ENCODE results near the gene MYO1F. TPM values are rescaled to one million over a fixed set of nuclear protein-coding genes. Genes with fewer than 3 reads are reported as not detected.
"Not testable (repeated sequence)": the region's sequence is repeated elsewhere in the genome, so short reads cannot be mapped to it uniquely, and the experiment has no call there.

The MYO1F gene
- polyA plus RNA-seq, 3 donors = 121 to 707 (median 197) TPM

DNA sequence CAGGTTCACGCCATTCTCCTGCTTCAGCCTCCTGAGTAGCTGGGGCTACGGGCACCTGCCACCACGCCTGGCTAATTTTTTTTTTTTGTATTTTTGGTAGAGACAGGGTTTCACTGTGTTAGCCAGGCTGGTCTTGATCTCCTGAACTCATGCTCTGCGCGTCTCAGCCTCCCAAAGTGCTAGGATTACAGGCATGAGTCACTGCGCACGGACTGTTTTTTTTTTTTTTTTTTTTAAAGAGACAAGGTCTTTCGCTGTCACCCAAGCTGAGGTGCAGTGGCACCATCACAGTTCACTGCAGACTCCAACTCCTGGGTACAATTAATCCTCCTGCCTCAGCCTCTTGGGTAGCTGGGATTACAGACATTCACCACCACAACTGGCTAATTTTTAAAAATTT lies 41.5 kb upstream of the MYO1F start:
- intact Hi-C loops (cut with micrococcal nuclease) = loop anchor here (5.0 to 10.0 kb wide), 2 partner anchors 34 to 76 kb away; partner anchors contain the start of gene ACTL9 (in 1 of the 2)
- Histone ChIP-seq H3K27me3 (ENCODE audit: control insufficient read depth in 2 of 2, insufficient read depth in 2 of 2, low read length in 2 of 2) (peaks cover 0 to 4% of the 10 kb centered on the region in 2 donors), H3K9me3 (replicated peaks in 1 of 2; ENCODE audit: control insufficient read depth in 1 of 2, insufficient read depth in 1 of 2, low read length in 2 of 2) (no peaks in the 10 kb centered on the region), H3K4me3 (replicated peaks in 1 of 3; ENCODE audit: low read depth in 2 of 3, low read length in 3 of 3) (no peak overlapping the region), H3K4me2 (replicated peaks; ENCODE audit: extremely low read depth, low read length, poor library complexity, severe bottlenecking) (no peak overlapping the region), H2AFZ (ENCODE audit: insufficient read depth, low read depth, low read length, poor library complexity, severe bottlenecking) (no peak overlapping the region), H3K9ac (ENCODE audit: insufficient read depth, low read length, poor library complexity, severe bottlenecking) (no peak overlapping the region), H3K4me1 (ENCODE audit: control insufficient read depth in 1 of 2, insufficient read depth in 2 of 2, low read length in 2 of 2) (peaks cover 6 to 7% of the 10 kb centered on the region in 2 donors), H3K36me3 (replicated peaks in 1 of 2; ENCODE audit: control insufficient read depth in 1 of 2, insufficient read depth in 2 of 2, low read length in 2 of 2) (no peaks in the 10 kb centered on the region), H4K20me1 (ENCODE audit: insufficient read depth, low read length) (no peaks in the 10 kb centered on the region), H3K27ac (ENCODE audit: low read depth in 1 of 2, low read length in 2 of 2) (no peak overlapping the region), H3K79me2 (ENCODE audit: insufficient read depth, low read length) (no peaks in the 10 kb centered on the region)
- Mint-ChIP-seq H3K36me3 (no peaks in the 10 kb centered on the region), H3K27ac (no peak overlapping the region), H3K4me3 (no peak overlapping the region), H3K27me3 (ENCODE audit: low read depth in 3 of 3) (peaks cover 3 to 20% (median 14%) of the 10 kb centered on the region in 3 donors), H3K4me1 (peaks cover 9% of the 10 kb centered on the region), H3K9me3 (peaks cover 0 to 2% (median 0%) of the 10 kb centered on the region in 7 donors)
- TF ChIP-seq, protein P1, sequence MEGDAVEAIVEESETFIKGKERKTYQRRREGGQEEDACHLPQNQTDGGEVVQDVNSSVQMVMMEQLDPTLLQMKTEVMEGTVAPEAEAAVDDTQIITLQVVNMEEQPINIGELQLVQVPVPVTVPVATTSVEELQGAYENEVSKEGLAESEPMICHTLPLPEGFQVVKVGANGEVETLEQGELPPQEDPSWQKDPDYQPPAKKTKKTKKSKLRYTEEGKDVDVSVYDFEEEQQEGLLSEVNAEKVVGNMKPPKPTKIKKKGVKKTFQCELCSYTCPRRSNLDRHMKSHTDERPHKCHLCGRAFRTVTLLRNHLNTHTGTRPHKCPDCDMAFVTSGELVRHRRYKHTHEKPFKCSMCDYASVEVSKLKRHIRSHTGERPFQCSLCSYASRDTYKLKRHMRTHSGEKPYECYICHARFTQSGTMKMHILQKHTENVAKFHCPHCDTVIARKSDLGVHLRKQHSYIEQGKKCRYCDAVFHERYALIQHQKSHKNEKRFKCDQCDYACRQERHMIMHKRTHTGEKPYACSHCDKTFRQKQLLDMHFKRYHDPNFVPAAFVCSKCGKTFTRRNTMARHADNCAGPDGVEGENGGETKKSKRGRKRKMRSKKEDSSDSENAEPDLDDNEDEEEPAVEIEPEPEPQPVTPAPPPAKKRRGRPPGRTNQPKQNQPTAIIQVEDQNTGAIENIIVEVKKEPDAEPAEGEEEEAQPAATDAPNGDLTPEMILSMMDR (IDR thresholded peaks at IDR 0.05) = no peak
- 79% methylated on average over 6 of the region's 8 CpGs for WGBS (ENCODE audit: insufficient coverage)
- DNase-seq = no peak

DNA sequence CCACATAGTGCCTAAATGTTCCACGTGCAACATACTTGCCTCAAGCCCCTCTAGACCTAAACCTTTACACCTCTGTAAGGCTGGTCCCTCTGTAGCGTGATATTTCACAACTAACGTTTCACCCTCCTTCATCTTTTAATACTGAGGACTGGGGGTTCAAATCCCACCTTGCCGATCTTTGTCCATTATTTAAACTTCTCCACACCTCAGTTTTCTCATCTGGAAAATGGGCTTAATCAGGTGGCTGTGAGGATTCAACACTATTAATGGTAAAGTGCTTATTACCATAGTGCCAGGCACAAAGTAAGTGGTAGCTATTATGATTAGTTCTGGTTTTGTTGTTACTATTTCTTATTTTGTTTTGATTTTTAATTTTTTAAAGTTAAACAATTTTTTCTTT lies 40.7 kb upstream of the MYO1F start:
- intact Hi-C loops (cut with micrococcal nuclease) = loop anchor here (5.0 to 10.0 kb wide), 2 partner anchors 34 to 77 kb away; partner anchors contain the start of gene ACTL9 (in 1 of the 2)
- H3K27me3 Mint-ChIP-seq (ENCODE audit: low read depth in 3 of 3) = peaks cover 3 to 20% (median 19%) of the 10 kb centered on the region in 3 donors
- H3K27ac Mint-ChIP-seq = no peak overlapping the region
- H3K4me1 Mint-ChIP-seq = peaks cover 9% of the 10 kb centered on the region
- WGBS (ENCODE audit: insufficient coverage) = 92% methylated on average over 3 of the region's 4 CpGs
- Histone ChIP-seq H3K79me2 (ENCODE audit: insufficient read depth, low read length) (no peaks in the 10 kb centered on the region), H3K36me3 (replicated peaks in 1 of 2; ENCODE audit: control insufficient read depth in 1 of 2, insufficient read depth in 2 of 2, low read length in 2 of 2) (no peaks in the 10 kb centered on the region), H3K4me1 (ENCODE audit: control insufficient read depth in 1 of 2, insufficient read depth in 2 of 2, low read length in 2 of 2) (peaks cover 6 to 7% of the 10 kb centered on the region in 2 donors), H3K27ac (ENCODE audit: low read depth in 1 of 2, low read length in 2 of 2) (no peak overlapping the region), H2AFZ (ENCODE audit: insufficient read depth, low read depth, low read length, poor library complexity, severe bottlenecking) (no peak overlapping the region), H3K4me3 (replicated peaks in 1 of 3; ENCODE audit: low read depth in 2 of 3, low read length in 3 of 3) (no peak overlapping the region), H3K27me3 (ENCODE audit: control insufficient read depth in 2 of 2, insufficient read depth in 2 of 2, low read length in 2 of 2) (peaks cover 0 to 4% of the 10 kb centered on the region in 2 donors), H3K4me2 (replicated peaks; ENCODE audit: extremely low read depth, low read length, poor library complexity, severe bottlenecking) (no peak overlapping the region), H3K9ac (ENCODE audit: insufficient read depth, low read length, poor library complexity, severe bottlenecking) (no peak overlapping the region), H3K9me3 (replicated peaks in 1 of 2; ENCODE audit: control insufficient read depth in 1 of 2, insufficient read depth in 1 of 2, low read length in 2 of 2) (no peaks in the 10 kb centered on the region), H4K20me1 (ENCODE audit: insufficient read depth, low read length) (no peaks in the 10 kb centered on the region)
- no peak overlapping the region for H3K4me3 Mint-ChIP-seq
- no peak for DNase-seq
- no peaks in the 10 kb centered on the region for H3K36me3 Mint-ChIP-seq
- H3K9me3 Mint-ChIP-seq = peaks cover 0 to 2% (median 0%) of the 10 kb centered on the region in 7 donors
- TF ChIP-seq, protein P1 (IDR thresholded peaks at IDR 0.05) = no peak

DNA sequence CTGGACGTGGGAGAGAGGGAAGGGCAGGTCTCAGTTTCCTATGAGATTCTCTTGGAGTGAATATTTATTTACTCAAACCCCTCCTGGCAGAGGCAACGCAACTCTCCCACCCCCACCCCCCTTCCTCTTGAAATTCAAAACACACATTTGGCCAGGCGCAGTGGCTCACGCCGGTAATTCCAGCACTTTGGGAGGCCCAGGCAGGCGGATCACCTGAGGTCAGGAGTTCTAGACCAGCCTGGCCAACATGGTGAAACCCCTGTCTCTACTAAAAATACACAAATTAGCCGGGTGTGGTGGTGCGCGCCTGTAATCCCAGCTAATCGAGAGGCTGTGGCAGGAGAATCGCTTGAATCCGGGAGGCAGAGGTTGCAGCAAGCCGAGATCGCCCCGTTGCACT lies 40.1 kb upstream of the MYO1F start:
- WGBS (ENCODE audit: insufficient coverage) = 92% methylated on average over 11 of the region's 15 CpGs
- not testable (repeated sequence) for H3K4me3 Mint-ChIP-seq; H3K79me2 ChIP-seq (ENCODE audit: insufficient read depth, low read length)

More for the DNA sequence above, 40.1 kb upstream of the MYO1F start:
- H3K36me3 Mint-ChIP-seq; H3K27me3 ChIP-seq (ENCODE audit: control insufficient read depth in 2 of 2, insufficient read depth in 2 of 2, low read length in 2 of 2); H3K27ac ChIP-seq (ENCODE audit: low read depth in 1 of 2, low read length in 2 of 2); H3K9ac ChIP-seq (ENCODE audit: insufficient read depth, low read length, poor library complexity, severe bottlenecking); H3K36me3 ChIP-seq (replicated peaks in 1 of 2; ENCODE audit: control insufficient read depth in 1 of 2, insufficient read depth in 2 of 2, low read length in 2 of 2); H4K20me1 ChIP-seq (ENCODE audit: insufficient read depth, low read length); H3K4me3 ChIP-seq (replicated peaks in 1 of 3; ENCODE audit: low read depth in 2 of 3, low read length in 3 of 3); H3K4me2 ChIP-seq (replicated peaks; ENCODE audit: extremely low read depth, low read length, poor library complexity, severe bottlenecking); H3K9me3 ChIP-seq (replicated peaks in 1 of 2; ENCODE audit: control insufficient read depth in 1 of 2, insufficient read depth in 1 of 2, low read length in 2 of 2); H3K27ac Mint-ChIP-seq; H3K9me3 Mint-ChIP-seq; H3K4me1 ChIP-seq (ENCODE audit: control insufficient read depth in 1 of 2, insufficient read depth in 2 of 2, low read length in 2 of 2); DNase-seq; H2AFZ ChIP-seq (ENCODE audit: insufficient read depth, low read depth, low read length, poor library complexity, severe bottlenecking); H3K4me1 Mint-ChIP-seq: not testable (repeated sequence)
- intact Hi-C loops (cut with micrococcal nuclease) = loop anchor here (5.0 to 10.0 kb wide), 2 partner anchors 35 to 77 kb away; partner anchors contain the start of gene ACTL9 (in 1 of the 2)
- peaks cover 5 to 25% (median 22%) of the 10 kb centered on the region in 3 donors for H3K27me3 Mint-ChIP-seq (ENCODE audit: low read depth in 3 of 3)

Measured in CD14-positive monocyte (primary cell).